ENCODE data around the gene SCAMP3. TPM values are rescaled to one million over a fixed set of nuclear protein-coding genes. Genes with fewer than 3 reads are reported as not detected.

The SCAMP3 gene
- total and polyA plus RNA-seq, 2 experiments from 2014 or later, result 50.5 to 52.5 TPM

GRCh38 chr1:155284476-155284875 is 22.3 kb upstream of the SCAMP3 start (continued):
- TF ChIP-seq REST (IDR thresholded peaks at IDR 0.05; ENCODE audit: unreplicated experiment), result no peak

- Histone ChIP-seq H3K79me2 (replicated peaks; ENCODE audit: insufficient read depth) (no peaks in the 10 kb centered on the region), H3K9me2 (ENCODE audit: insufficient read depth) (no peaks in the 10 kb centered on the region), H3K4me1 (ENCODE audit: insufficient read depth) (peaks cover 16% of the 10 kb centered on the region), H3F3A (replicated peaks; ENCODE audit: low read depth) (peaks cover 11% of the 10 kb centered on the region), H3K4me3 (no peak overlapping the region), H3K36me3 (ENCODE audit: insufficient read depth) (no peaks in the 10 kb centered on the region), H3K27ac (ENCODE audit: low read depth) (no peak overlapping the region), H3K4me2 (no peak overlapping the region), H4K20me1 (replicated peaks; ENCODE audit: insufficient read depth) (no peaks in the 10 kb centered on the region), H3K27me3 (ENCODE audit: insufficient read depth) (no peaks in the 10 kb centered on the region), H2AFZ (no peak overlapping the region)
- peaks cover 11% of the 10 kb centered on the region for H3K27me3 Mint-ChIP-seq (ENCODE audit: insufficient read depth, low read depth, poor library complexity)
- H3K4me3 Mint-ChIP-seq, result no peak overlapping the region
- ATAC-seq, result no peak
- DNase-seq (ENCODE audit: low spot score), result no peak
- H3K27ac Mint-ChIP-seq, result no peak overlapping the region
- H3K4me1 Mint-ChIP-seq, result peaks cover 12% of the 10 kb centered on the region
- H3K9me3 Mint-ChIP-seq, result peaks cover 4% of the 10 kb centered on the region; the same call in 1 of the 3 replicates
- H3K36me3 Mint-ChIP-seq (ENCODE audit: low read depth), result peaks cover 3% of the 10 kb centered on the region; the same call in 2 of the 3 replicates
- TF ChIP-seq POLR2AphosphoS5 (IDR thresholded peaks at IDR 0.05; ENCODE audit: low read depth) (no peak), ETS1 (IDR thresholded peaks at IDR 0.05) (no peak), ZNF331 (CRISPR knock-in tag; IDR thresholded peaks at IDR 0.05; ENCODE audit: low read depth) (no peak), ZNF462 (CRISPR knock-in tag; IDR thresholded peaks at IDR 0.05) (no peak), NANOG (IDR thresholded peaks at IDR 0.05; ENCODE audit: borderline replicate concordance) (no peak), REST (IDR thresholded peaks at IDR 0.05; ENCODE audit: unreplicated experiment) (no peak), ZNF114 (CRISPR knock-in tag; IDR thresholded peaks at IDR 0.05) (no peak), EZH2 (IDR thresholded peaks at IDR 0.05; ENCODE audit: low read depth, unreplicated experiment) (no peak)
Observed at GRCh38 chr1:155282488-155283091, 20.4 kb upstream of the SCAMP3 start.
